HepG2 (cell line): ENCODE results near the gene RASAL1. TPM values are rescaled to one million over a fixed set of nuclear protein-coding genes. Genes with fewer than 3 reads are reported as not detected.

Experiments used
- ATAC-seq: fragments of 200-7000 bp; cut with Tn5 transposase; 3 replicates; pipeline ENCODE4 v1.9.1; 2020; ENCODE audit warnings: mild to moderate bottlenecking, moderate library complexity
- BruUV-seq: library from RNA; stranded (reverse); fragments of 400-500 nt; replicated peaks from 2 replicates; lab custom pipeline; 2021; lab: Mats Ljungman, UMichigan
- CTCF ChIA-PET: fragments of 300-600 bp; formaldehyde crosslinking; extraction: SDS; loops from one replicate; lab custom pipeline; 2021; ENCODE audit warnings: low total read pairs, inconsistent platforms, low intra/inter-chr PET ratio; lab: Yijun Ruan, JAX
- POLR2A ChIA-PET: fragments of 350-600 bp; sonication (Branson Sonifier 250); formaldehyde crosslinking; loops from one replicate; lab custom pipeline; 2020; ENCODE audit warnings: antibody characterized with exemption, inconsistent platforms; lab: Yijun Ruan, JAX
- DNase-seq: peaks from one replicate; pipeline ENCODE4 v3.0.0-alpha.2; 2015; ENCODE audit warnings: low spot score
- FAIRE-seq: peaks from 3 replicates; lab custom pipeline; 2011; peaks lifted over from hg19 to GRCh38; lab: Jason Lieb, UNC
- H2AFZ ChIP-seq: one replicate; pipeline ENCODE4 v1.6.1; 2011; ENCODE audit warnings: low read length, inconsistent platforms
- H3K27ac ChIP-seq: fragments of 300-600 bp; 3 replicates; pipeline ENCODE4 v1.8.0; 2011; ENCODE audit warnings: mixed run types, mild to moderate bottlenecking, mixed read lengths, low read length, inconsistent platforms; ENCODE audit not compliant: insufficient read depth; ENCODE audit errors: extremely low read length
- H3K27me3 ChIP-seq, 2 experiments: fragments of 200-600 bp in 1 of 2; 2 replicates in 1 of 2; 3 replicates in 1 of 2; pipeline versions ENCODE4 v1.6.0 to v1.8.0; 2011; ENCODE audit warnings: low read length in 2 of 2, mild to moderate bottlenecking in 2 of 2, moderate library complexity in 2 of 2, inconsistent platforms in 1 of 2; ENCODE audit not compliant: insufficient read depth in 2 of 2, control insufficient read depth in 1 of 2
- H3K36me3 ChIP-seq, 2 experiments: fragments of 200-600 bp in 1 of 2; replicated peaks in 1 of 2; 2 replicates in 1 of 2; 3 replicates in 1 of 2; pipeline versions ENCODE4 v1.5.1 to v1.8.0; 2011; ENCODE audit warnings: low read length in 2 of 2, inconsistent platforms in 1 of 2; ENCODE audit not compliant: insufficient read depth in 2 of 2, control insufficient read depth in 1 of 2
- H3K4me1 ChIP-seq: 2 replicates; pipeline ENCODE4 v1.5.1; 2012; ENCODE audit warnings: low read length, inconsistent platforms; ENCODE audit not compliant: insufficient read depth
- H3K4me2 ChIP-seq: 2 replicates; pipeline ENCODE4 v1.6.0; 2011; ENCODE audit warnings: low read depth, low read length, inconsistent platforms
- H3K4me3 ChIP-seq, 3 experiments: fragments of 200-600 bp in 1 of 3; sonication (generic), shearing (Covaris generic) in 1 of 3; replicated peaks in 1 of 3; 2 replicates each; pipeline ENCODE4 v1.5.1; 2011 to 2016; ENCODE audit warnings: low read length in 3 of 3, inconsistent platforms in 2 of 3, low read depth in 2 of 3, mild to moderate bottlenecking in 2 of 3, control low read depth in 1 of 3, mixed read lengths in 1 of 3; ENCODE audit not compliant: insufficient read depth in 1 of 3
- H3K79me2 ChIP-seq: one replicate; pipeline ENCODE4 v1.6.1; 2011; ENCODE audit warnings: low read length, inconsistent platforms; ENCODE audit not compliant: insufficient read depth
- H3K9ac ChIP-seq: 2 replicates; pipeline ENCODE4 v1.6.0; 2011; ENCODE audit warnings: mild to moderate bottlenecking, low read depth, low read length, inconsistent platforms; ENCODE audit not compliant: insufficient read depth
- H3K9me3 ChIP-seq: 2 replicates; pipeline ENCODE4 v1.5.1; 2012; ENCODE audit warnings: mild to moderate bottlenecking, low read length
- H4K20me1 ChIP-seq: 2 replicates; pipeline ENCODE4 v1.6.0; 2011; ENCODE audit warnings: inconsistent platforms, mild to moderate bottlenecking, low read length, moderate library complexity; ENCODE audit not compliant: insufficient read depth
- ARNT2 ChIP-seq: sonication (generic); formaldehyde crosslinking; IDR thresholded peaks from 2 replicates; pipeline ENCODE4 v1.8.0; 2022; ENCODE audit warnings: mild to moderate bottlenecking, low read depth, missing genetic modification reagents, moderate library complexity
- EED ChIP-seq: sonication (generic); formaldehyde crosslinking; IDR thresholded peaks from 2 replicates; pipeline ENCODE4 v1.5.0; 2020; ENCODE audit warnings: mild to moderate bottlenecking, missing genetic modification reagents
- FOXA3 ChIP-seq: IDR thresholded peaks from 2 replicates; pipeline ENCODE4 v1.6.1; 2016; ENCODE audit warnings: missing genetic modification reagents, missing compliant biosample characterization
- FOXK2 ChIP-seq: fragments of 450-650 bp; IDR thresholded peaks from 2 replicates; pipeline ENCODE4 v1.6.1; 2016
- GLI4 ChIP-seq: sonication (generic); formaldehyde crosslinking; IDR thresholded peaks from 2 replicates; pipeline ENCODE4 v1.5.1; 2020; ENCODE audit warnings: missing genetic modification reagents, mild to moderate bottlenecking, moderate library complexity, borderline replicate concordance
- MEIS2 ChIP-seq: sonication (generic); formaldehyde crosslinking; IDR thresholded peaks from 2 replicates; pipeline ENCODE4 v1.9.0; 2021; ENCODE audit warnings: mild to moderate bottlenecking, missing genetic modification reagents
- NFE2 ChIP-seq: sonication (generic); formaldehyde crosslinking; IDR thresholded peaks from 2 replicates; pipeline ENCODE4 v1.4.0; 2020; ENCODE audit warnings: missing genetic modification reagents
- SOX5 ChIP-seq: IDR thresholded peaks from 2 replicates; pipeline ENCODE4 v1.6.1; 2016; ENCODE audit warnings: borderline replicate concordance
- SRSF9 ChIP-seq: fragments of 200-400 bp; formaldehyde crosslinking; IDR thresholded peaks from 2 replicates; pipeline ENCODE4 v1.6.1; 2018; ENCODE audit warnings: borderline replicate concordance, mild to moderate bottlenecking, low read depth, low read length; ENCODE audit not compliant: insufficient read depth, poor library complexity, severe bottlenecking
- TARDBP ChIP-seq: sonication (generic); formaldehyde crosslinking; IDR thresholded peaks from 2 replicates; pipeline ENCODE4 v1.8.0; 2022; ENCODE audit warnings: mild to moderate bottlenecking, missing genetic modification reagents
- YY1 ChIP-seq: IDR thresholded peaks from 2 replicates; pipeline ENCODE4 v1.6.1; 2011; ENCODE audit warnings: low read length, low read depth, moderate library complexity, mild to moderate bottlenecking; ENCODE audit not compliant: insufficient read depth, insufficient replicate concordance
- ZNF124 ChIP-seq: sonication (generic); formaldehyde crosslinking; IDR thresholded peaks from 2 replicates; pipeline ENCODE4 v1.4.0; 2020; ENCODE audit warnings: missing genetic modification reagents
- ZNF251 ChIP-seq: sonication (generic); formaldehyde crosslinking; IDR thresholded peaks from 2 replicates; pipeline ENCODE4 v1.9.0; 2021; ENCODE audit warnings: mild to moderate bottlenecking, missing genetic modification reagents
- ZNF256 ChIP-seq: sonication (generic); formaldehyde crosslinking; conservative IDR thresholded peaks from 2 replicates; pipeline ENCODE4 v1.4.0; 2020; ENCODE audit warnings: missing genetic modification reagents
- ZNF558 ChIP-seq: sonication (generic); formaldehyde crosslinking; IDR thresholded peaks from 2 replicates; pipeline ENCODE4 v1.9.0; 2022; ENCODE audit warnings: mild to moderate bottlenecking, missing genetic modification reagents, borderline replicate concordance
- ZNF724P ChIP-seq: sonication (generic); formaldehyde crosslinking; IDR thresholded peaks from 2 replicates; pipeline ENCODE4 v1.8.0; 2022; ENCODE audit warnings: missing genetic modification reagents, borderline replicate concordance
- ZNF800 ChIP-seq: sonication (generic); formaldehyde crosslinking; IDR thresholded peaks from 2 replicates; pipeline ENCODE4 v1.4.0; 2020; ENCODE audit warnings: missing genetic modification reagents
- ZNF891 ChIP-seq: sonication (generic); formaldehyde crosslinking; IDR thresholded peaks from 2 replicates; pipeline ENCODE4 v1.5.0; 2020; ENCODE audit warnings: mild to moderate bottlenecking, missing genetic modification reagents
- ZSCAN9 ChIP-seq: IDR thresholded peaks from 2 replicates; pipeline ENCODE4 v1.6.1; 2016; ENCODE audit warnings: borderline replicate concordance
- WGBS: methylation state at CpG from one replicate; pipeline ENCODE4 v1.1.6; 2017; ENCODE audit warnings: low lambda C conversion rate; 5-methylcytosine and 5-hydroxymethylcytosine counted together
- in situ Hi-C: cut with HindIII; loops from 2 replicates; pipeline ENCODE4 v1.10.0; 2017; ENCODE audit warnings: low pct_unique_long_range_greater_than_20kb; ENCODE audit not compliant: extremely low pct_ligation_motif_present
- intact Hi-C: fragments of 100-400 bp; cut with micrococcal nuclease; formaldehyde crosslinking; loops from one replicate; pipeline ENCODE4 v1.10.0; 2022; ENCODE audit not compliant: unreplicated experiment
- polyA plus RNA-seq, 8 experiments: library from polyadenylated mRNA; depleted of rRNA in 3 of 8; stranded (reverse) in 7 of 8; unstranded in 1 of 8; fragments of >200 nt; fragmentation: Illumina TruSeq in 4 of 8; extraction: Trizol in 4 of 8; gene quantifications; 2 replicates each; pipeline versions ENCODE4 v1.2.1 to v1.2.3, GENCODE V29; 2011 to 2016; ENCODE audit warnings: low read depth in 4 of 8, missing spikeins in 1 of 8, mixed read lengths in 1 of 8; ENCODE audit not compliant: insufficient read depth in 1 of 8
- total RNA-seq, 5 experiments: library from RNA; depleted of rRNA; stranded (reverse); fragments of >200 nt; fragmentation: Illumina TruSeq; extraction: Trizol; gene quantifications; 2 replicates each; pipeline ENCODE4 v1.2.3, GENCODE V29; 2016; ENCODE audit warnings: low read depth in 1 of 5

The RASAL1 gene
- total and polyA plus RNA-seq, 2 of the 13 experiments (the other 11 are each of a cell fraction or from before 2014, with no cell fraction given), result not detected

- Histone ChIP-seq H3K4me2 (no peak overlapping the region), H3K4me1 (peaks cover 11% of the 10 kb centered on the region), H3K27me3 (peaks cover 1 to 14% of the 10 kb centered on the region in 2 experiments; a peak in 3 of 5 replicates), H3K27ac (no peak overlapping the region), H3K9ac (no peak overlapping the region), H4K20me1 (no peaks in the 10 kb centered on the region), H2AFZ (no peak overlapping the region), H3K79me2 (no peaks in the 10 kb centered on the region), H3K9me3 (no peaks in the 10 kb centered on the region), H3K36me3 (no peaks in the 10 kb centered on the region), H3K4me3 (no peak overlapping the region)
- in situ Hi-C loops (no loop called here), intact Hi-C loops (no loop called here)
- no peak for TF ChIP-seq MEIS2 (CRISPR knock-in tag)
- no peak for TF ChIP-seq ZSCAN9 (CRISPR knock-in tag)
- TF ChIP-seq ZNF256 (CRISPR knock-in tag), result no peak
- no peak for TF ChIP-seq ZNF800 (CRISPR knock-in tag)
- TF ChIP-seq ZNF891, result no peak
- no peak for TF ChIP-seq YY1
- no peak for TF ChIP-seq ZNF251 (CRISPR knock-in tag)
- TF ChIP-seq ARNT2 (CRISPR knock-in tag), result no peak
- TF ChIP-seq FOXK2, result no peak
- TF ChIP-seq TARDBP, result no peak
- TF ChIP-seq GLI4 (CRISPR knock-in tag), result no peak
- TF ChIP-seq ZNF124 (CRISPR knock-in tag), result no peak
- TF ChIP-seq SOX5 (CRISPR knock-in tag), result no peak
- TF ChIP-seq EED, result no peak
- no peak for TF ChIP-seq FOXA3 (CRISPR knock-in tag)
- TF ChIP-seq ZNF724P (CRISPR knock-in tag), result no peak
- no peak for TF ChIP-seq SRSF9
- no peak for TF ChIP-seq NFE2 (CRISPR knock-in tag)
- TF ChIP-seq ZNF558 (CRISPR knock-in tag), result no peak
- BruUV-seq, result no TSS peak
- FAIRE-seq (no peak), ATAC-seq (no peak), DNase-seq (no peak)
- ChIA-PET CTCF (no interaction called here), POLR2A (no interaction called here)
- WGBS, result 47% methylated on average over 8 of the region's 8 CpGs
Observed at GRCh38 chr12:113143959-113144358, 8.4 kb upstream of the RASAL1 start.
